DND-41 (cell line): Measurements from ENCODE around the gene NEURL1.

Experiments used
- EZH2 ChIP-seq: IDR thresholded peaks from 3 replicates; pipeline ENCODE4 v1.6.1; 2012; ENCODE audit warnings: borderline replicate concordance, low read depth, mild to moderate bottlenecking, moderate library complexity, low read length, inconsistent platforms; ENCODE audit not compliant: severe bottlenecking
- TF ChIP-seq, protein P1 (sequence below): IDR thresholded peaks from 2 replicates; pipeline ENCODE4 v1.5.1; 2012; ENCODE audit warnings: borderline replicate concordance, low read length, moderate library complexity, mild to moderate bottlenecking; ENCODE audit not compliant: poor library complexity, severe bottlenecking; ENCODE audit errors: extremely low read depth

GRCh38 chr10:103572347-103573204 is 79.1 kb downstream of the NEURL1 start:
- TF ChIP-seq, protein P1, sequence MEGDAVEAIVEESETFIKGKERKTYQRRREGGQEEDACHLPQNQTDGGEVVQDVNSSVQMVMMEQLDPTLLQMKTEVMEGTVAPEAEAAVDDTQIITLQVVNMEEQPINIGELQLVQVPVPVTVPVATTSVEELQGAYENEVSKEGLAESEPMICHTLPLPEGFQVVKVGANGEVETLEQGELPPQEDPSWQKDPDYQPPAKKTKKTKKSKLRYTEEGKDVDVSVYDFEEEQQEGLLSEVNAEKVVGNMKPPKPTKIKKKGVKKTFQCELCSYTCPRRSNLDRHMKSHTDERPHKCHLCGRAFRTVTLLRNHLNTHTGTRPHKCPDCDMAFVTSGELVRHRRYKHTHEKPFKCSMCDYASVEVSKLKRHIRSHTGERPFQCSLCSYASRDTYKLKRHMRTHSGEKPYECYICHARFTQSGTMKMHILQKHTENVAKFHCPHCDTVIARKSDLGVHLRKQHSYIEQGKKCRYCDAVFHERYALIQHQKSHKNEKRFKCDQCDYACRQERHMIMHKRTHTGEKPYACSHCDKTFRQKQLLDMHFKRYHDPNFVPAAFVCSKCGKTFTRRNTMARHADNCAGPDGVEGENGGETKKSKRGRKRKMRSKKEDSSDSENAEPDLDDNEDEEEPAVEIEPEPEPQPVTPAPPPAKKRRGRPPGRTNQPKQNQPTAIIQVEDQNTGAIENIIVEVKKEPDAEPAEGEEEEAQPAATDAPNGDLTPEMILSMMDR: no peak
- no peak for TF ChIP-seq EZH2
